IMR-90 (cell line): ENCODE measurements around the gene KRT83. TPM values are rescaled to one million over a fixed set of nuclear protein-coding genes. Genes with fewer than 3 reads are reported as not detected.

Source experiments
- ATAC-seq: fragments of 200-7000 bp; cut with Tn5 transposase; 2 replicates; pipeline ENCODE4 v1.9.1; 2020; ENCODE audit warnings: low read depth, mild to moderate bottlenecking, moderate library complexity
- BruUV-seq: library from RNA; stranded (reverse); fragments of 400-500 nt; replicated peaks from 2 replicates; lab custom pipeline; 2021; lab: Mats Ljungman, UMichigan
- CTCF ChIA-PET: fragments of 300-600 bp; formaldehyde crosslinking; extraction: SDS; loops from one replicate; lab custom pipeline; 2021; ENCODE audit warnings: antibody characterized with exemption; lab: Yijun Ruan, JAX
- POLR2A ChIA-PET: fragments of 300-600 bp; sonication (Branson Sonifier 250); formaldehyde crosslinking; loops from one replicate; lab custom pipeline; 2022; ENCODE audit warnings: antibody characterized with exemption; ENCODE audit not compliant: unreplicated experiment; lab: Charles Lee
- DNase-seq: peaks from one replicate; pipeline ENCODE4 v3.0.0; 2013
- H2AFZ ChIP-seq: replicated peaks from 2 replicates; pipeline ENCODE3; 2013; ENCODE audit warnings: low read length, mild to moderate bottlenecking; ENCODE audit not compliant: poor library complexity
- H2AK5ac ChIP-seq: 2 replicates; pipeline ENCODE4 v1.6.1; 2013; ENCODE audit warnings: low read depth, low read length, inconsistent platforms
- H2AK9ac ChIP-seq: replicated peaks from 2 replicates; pipeline ENCODE3; 2013; ENCODE audit warnings: mild to moderate bottlenecking, low read depth, low read length, moderate library complexity; ENCODE audit not compliant: poor library complexity
- H2BK120ac ChIP-seq: 2 replicates; pipeline ENCODE4 v1.6.1; 2013; ENCODE audit warnings: low read depth, low read length, inconsistent platforms
- H2BK15ac ChIP-seq: 3 replicates; pipeline ENCODE4 v1.6.1; 2013; ENCODE audit warnings: low read depth, low read length, inconsistent platforms
- H2BK20ac ChIP-seq: 2 replicates; pipeline ENCODE4 v1.6.1; 2013; ENCODE audit warnings: low read depth, mild to moderate bottlenecking, inconsistent platforms, low read length, moderate library complexity
- H2BK5ac ChIP-seq: 2 replicates; pipeline ENCODE4 v1.6.1; 2013; ENCODE audit warnings: mild to moderate bottlenecking, low read depth, low read length, inconsistent platforms; ENCODE audit not compliant: poor library complexity, severe bottlenecking
- H3K14ac ChIP-seq: replicated peaks from 2 replicates; pipeline ENCODE4 v1.6.1; 2013; ENCODE audit warnings: low read depth, low read length, inconsistent platforms
- H3K18ac ChIP-seq: 2 replicates; pipeline ENCODE4 v1.6.1; 2013; ENCODE audit warnings: low read depth, low read length, control low read depth
- H3K23ac ChIP-seq: 2 replicates; pipeline ENCODE4 v1.6.1; 2013; ENCODE audit warnings: low read depth, low read length, inconsistent platforms
- H3K27ac ChIP-seq: 2 replicates; pipeline ENCODE4 v1.5.1; 2013; ENCODE audit warnings: mild to moderate bottlenecking, control low read depth, low read length; ENCODE audit not compliant: insufficient read depth
- H3K27me3 ChIP-seq: 2 replicates; pipeline ENCODE4 v1.6.1; 2013; ENCODE audit warnings: low read length; ENCODE audit not compliant: control insufficient read depth, insufficient read depth
- H3K36me3 ChIP-seq: 2 replicates; pipeline ENCODE4 v1.6.1; 2013; ENCODE audit warnings: low read length, mixed read lengths; ENCODE audit not compliant: control insufficient read depth, insufficient read depth
- H3K4ac ChIP-seq: 2 replicates; pipeline ENCODE4 v1.6.1; 2013; ENCODE audit warnings: low read depth, low read length, inconsistent platforms
- H3K4me1 ChIP-seq: 2 replicates; pipeline ENCODE4 v1.6.1; 2013; ENCODE audit warnings: low read length, mixed read lengths; ENCODE audit not compliant: control insufficient read depth, insufficient read depth
- H3K4me2 ChIP-seq: 2 replicates; pipeline ENCODE4 v1.6.1; 2013; ENCODE audit warnings: low read depth, mild to moderate bottlenecking, control low read depth, low read length, moderate library complexity
- H3K4me3 ChIP-seq: 2 replicates; pipeline ENCODE4 v1.5.1; 2013; ENCODE audit warnings: low read depth, mild to moderate bottlenecking, control low read depth, low read length, moderate library complexity; ENCODE audit not compliant: insufficient read depth
- H3K56ac ChIP-seq: 2 replicates; pipeline ENCODE4 v1.6.1; 2013; ENCODE audit warnings: low read length, inconsistent platforms; ENCODE audit not compliant: insufficient read depth; ENCODE audit errors: extremely low read depth
- H3K79me1 ChIP-seq, 2 experiments: 2 replicates each; pipeline ENCODE4 v1.6.1; 2013; ENCODE audit warnings: low read length in 2 of 2, inconsistent platforms in 1 of 2, low read depth in 1 of 2
- H3K9ac ChIP-seq: 2 replicates; pipeline ENCODE4 v1.6.1; 2013; ENCODE audit warnings: low read depth, low read length, control low read depth
- H3K9me1 ChIP-seq: 2 replicates; pipeline ENCODE4 v1.6.1; 2013; ENCODE audit warnings: low read length, inconsistent platforms; ENCODE audit not compliant: insufficient read depth
- H3K9me3 ChIP-seq: 2 replicates; pipeline ENCODE4 v1.6.1; 2013; ENCODE audit warnings: low read length; ENCODE audit not compliant: control insufficient read depth, insufficient read depth
- H4K20me1 ChIP-seq: 2 replicates; pipeline ENCODE4 v1.6.1; 2013; ENCODE audit warnings: low read length, inconsistent platforms; ENCODE audit not compliant: insufficient read depth
- H4K5ac ChIP-seq: 2 replicates; pipeline ENCODE4 v1.6.1; 2013; ENCODE audit warnings: mild to moderate bottlenecking, low read depth, low read length, control low read depth
- H4K8ac ChIP-seq, 2 experiments: 2 replicates each; pipeline ENCODE4 v1.6.1; 2013; ENCODE audit warnings: low read depth in 2 of 2, low read length in 2 of 2, control low read depth in 1 of 2, inconsistent platforms in 1 of 2
- H4K91ac ChIP-seq: 2 replicates; pipeline ENCODE4 v1.6.1; 2013; ENCODE audit warnings: low read depth, low read length, inconsistent platforms; ENCODE audit not compliant: insufficient read depth
- BHLHE40 ChIP-seq: fragments of 150-350 bp; IDR thresholded peaks from 2 replicates; pipeline ENCODE4 v1.6.1; 2016; ENCODE audit warnings: mild to moderate bottlenecking, low read depth, low read length
- MXI1 ChIP-seq: IDR thresholded peaks from 2 replicates; pipeline ENCODE4 v1.6.1; 2012; ENCODE audit warnings: low read depth, mild to moderate bottlenecking, low read length, moderate library complexity, borderline replicate concordance
- RFX5 ChIP-seq: IDR thresholded peaks from 2 replicates; pipeline ENCODE4 v1.8.0; 2012; ENCODE audit warnings: low read depth, mild to moderate bottlenecking, low read length, moderate library complexity
- WGBS, 2 experiments: methylation state at CpG; one replicate each; pipeline versions ENCODE4 v1.1.5 to v1.1.7; 2013; ENCODE audit warnings: missing lambda C conversion rate in 2 of 2; ENCODE audit not compliant: insufficient read length in 1 of 2; ENCODE audit errors: extremely low coverage in 2 of 2; 5-methylcytosine and 5-hydroxymethylcytosine counted together
- dilution Hi-C: fragments of 300-500 bp; cut with HindIII; formaldehyde crosslinking; loops from one replicate; pipeline ENCODE4 v1.14.3; 2018; ENCODE audit warnings: low sequenced_read_pairs; ENCODE audit not compliant: unreplicated experiment
- in situ Hi-C: fragments of 300-500 bp; cut with MboI; formaldehyde crosslinking; loops from 3 replicates; pipeline ENCODE4 v1.14.3; 2019; ENCODE audit warnings: low sequenced_read_pairs, inconsistent platforms, mixed read lengths
- intact Hi-C: fragments of 100-400 bp; cut with micrococcal nuclease; formaldehyde crosslinking; loops from 2 replicates; pipeline ENCODE4 v1.10.0; 2022
- polyA plus RNA-seq, 3 experiments: library from polyadenylated mRNA; depleted of rRNA; stranded (reverse); fragments of >200 nt; gene quantifications; 2 replicates each; pipeline ENCODE4 v1.2.3, GENCODE V29; 2012; ENCODE audit warnings: low replicate concordance in 1 of 3
- total RNA-seq: library from RNA; depleted of rRNA; stranded (reverse); fragments of >200 nt; gene quantifications from 2 replicates; pipeline ENCODE4 v1.2.3, GENCODE V29; 2012
- TF ChIP-seq, protein P1 (sequence below): fragments of 150-350 bp; IDR thresholded peaks from 2 replicates; pipeline ENCODE4 v1.6.1; 2017; ENCODE audit warnings: mild to moderate bottlenecking, antibody characterized with exemption, low read length, low read depth

Gene KRT83
- total and polyA plus RNA-seq, 2 of the 4 experiments (the other 2 are of a cell fraction) = not detected

DNA sequence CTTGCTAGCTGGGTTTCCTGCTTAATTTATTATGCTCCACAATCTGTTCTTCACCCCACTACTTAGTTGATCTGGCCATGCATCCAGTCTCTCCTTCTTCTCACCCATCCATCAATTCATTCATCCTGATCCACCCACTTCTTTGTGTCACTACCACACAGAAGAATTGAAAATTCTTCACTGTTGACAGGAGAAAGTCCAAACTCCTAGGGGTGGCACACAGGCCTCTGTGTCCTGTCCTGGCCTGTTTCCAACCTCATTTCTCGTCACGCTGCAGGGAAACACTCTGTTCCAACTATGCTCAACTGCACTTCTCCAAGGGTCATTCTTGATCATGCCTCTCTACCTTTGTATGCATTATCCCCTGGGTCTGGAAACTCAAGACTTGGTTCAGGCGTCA, 10.6 kb upstream of the KRT83 start:
- CTCF ChIA-PET = interaction anchor here (1.3 kb wide), 1 partner anchor 175 kb away, joined by 3 read pairs; no protein-coding TSS in a partner anchor

More for the DNA sequence above, 10.6 kb upstream of the KRT83 start:
- Histone ChIP-seq H3K4me3 (no peak overlapping the region), H2AK9ac (no peak overlapping the region), H3K79me1 (no peaks in the 10 kb centered on the region), H3K9me1 (no peaks in the 10 kb centered on the region), H3K9me3 (peaks cover 5% of the 10 kb centered on the region; the same call in 1 of the 2 replicates), H3K27me3 (peaks cover 41% of the 10 kb centered on the region), H3K4me2 (no peak overlapping the region), H2BK120ac (no peak overlapping the region), H4K5ac (no peak overlapping the region), H3K27ac (no peak overlapping the region), H4K8ac (no peak overlapping the region), H3K4ac (no peak overlapping the region), H2AFZ (no peak overlapping the region), H2BK5ac (no peak overlapping the region), H2AK5ac (no peak overlapping the region), H4K91ac (no peak overlapping the region), H3K56ac (no peak overlapping the region), H3K36me3 (no peaks in the 10 kb centered on the region), H2BK15ac (no peak overlapping the region), H4K20me1 (no peaks in the 10 kb centered on the region), H2BK20ac (no peak overlapping the region), H3K23ac (no peak overlapping the region), H3K18ac (no peak overlapping the region), H3K9ac (no peak overlapping the region), H3K14ac (no peak overlapping the region), H3K4me1 (no peaks in the 10 kb centered on the region)
- 58% methylated on average over 2 of the region's 3 CpGs; no CpG with 5 or more reads in 1 of the 2 experiments for WGBS, 2 experiments
- DNase-seq = no peak
- TF ChIP-seq MXI1 (no peak), BHLHE40 (no peak), RFX5 (no peak)
- TF ChIP-seq, protein P1, sequence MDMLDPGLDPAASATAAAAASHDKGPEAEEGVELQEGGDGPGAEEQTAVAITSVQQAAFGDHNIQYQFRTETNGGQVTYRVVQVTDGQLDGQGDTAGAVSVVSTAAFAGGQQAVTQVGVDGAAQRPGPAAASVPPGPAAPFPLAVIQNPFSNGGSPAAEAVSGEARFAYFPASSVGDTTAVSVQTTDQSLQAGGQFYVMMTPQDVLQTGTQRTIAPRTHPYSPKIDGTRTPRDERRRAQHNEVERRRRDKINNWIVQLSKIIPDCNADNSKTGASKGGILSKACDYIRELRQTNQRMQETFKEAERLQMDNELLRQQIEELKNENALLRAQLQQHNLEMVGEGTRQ = no peak
- intact Hi-C loops = no loop called here
- in situ Hi-C loops = no loop called here
- POLR2A ChIA-PET = no interaction called here
- ATAC-seq = no peak
- dilution Hi-C loops = no loop called here
- no TSS peak for BruUV-seq
